ENCODE results near the gene PYHIN1. TPM values are rescaled to one million over a fixed set of nuclear protein-coding genes. Genes with fewer than 3 reads are reported as not detected.
A peak's percentile ranks its signal among the peaks of the same experiment; 100 is the strongest.

Gene PYHIN1
- total and polyA plus RNA-seq, 2 experiments from 2014 or later: not detected

DNA sequence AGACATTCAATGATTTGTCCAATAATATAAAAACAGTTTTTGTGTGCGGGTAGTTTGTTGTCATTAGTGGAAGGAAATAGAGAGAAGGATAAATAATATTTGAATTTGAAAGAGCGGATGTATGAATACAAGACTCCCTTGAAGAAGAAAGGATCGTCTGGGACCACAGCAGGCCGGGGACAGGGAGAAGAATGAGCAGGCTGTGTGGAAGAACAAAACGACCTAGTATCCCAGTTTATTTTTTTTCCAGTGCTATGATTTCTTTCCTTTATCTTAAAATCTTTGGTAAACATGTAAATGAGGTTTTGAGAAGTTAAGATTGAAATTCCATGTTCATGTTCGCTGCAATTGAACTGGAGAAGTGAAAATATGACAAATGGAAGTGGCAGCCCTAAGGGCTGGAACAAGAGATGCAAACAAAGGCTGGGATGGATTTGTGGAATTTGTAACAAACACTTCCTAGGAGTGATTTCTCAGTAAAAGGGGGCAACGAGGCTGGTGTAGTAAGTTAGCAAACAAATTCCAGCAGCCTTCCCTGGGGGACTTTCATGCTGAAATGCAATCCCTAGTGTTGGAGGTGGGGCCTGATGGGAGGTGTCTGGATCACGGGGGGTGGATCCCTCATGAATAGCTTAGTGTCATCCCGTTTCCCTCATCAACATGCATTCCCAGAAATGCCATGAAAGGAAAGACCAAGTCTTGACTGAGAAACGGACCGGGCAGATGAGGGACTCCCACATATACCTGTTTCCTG, 68.1 kb downstream of the PYHIN1 start:
- Histone ChIP-seq H3K4me1 (ENCODE audit: insufficient read depth) (peaks cover 23% of the 10 kb centered on the region), H4K20me1 (ENCODE audit: insufficient read depth) (no peaks in the 10 kb centered on the region), H3K9ac (peak overlapping the region; percentile 86), H3K9me3 (ENCODE audit: low read depth) (no peaks in the 10 kb centered on the region), H3K4me3 (peak overlapping the region; percentile 83), H3K4me2 (ENCODE audit: unreplicated experiment) (peak overlapping the region; percentile 97), H3K27me3 (replicated peaks; ENCODE audit: insufficient read depth) (no peaks in the 10 kb centered on the region), H3K36me3 (ENCODE audit: low read depth) (no peaks in the 10 kb centered on the region), H3K79me2 (ENCODE audit: insufficient read depth) (peaks cover 4% of the 10 kb centered on the region; the same call in 1 of the 2 replicates), H3K9me2 (ENCODE audit: insufficient read depth) (no peaks in the 10 kb centered on the region), H3F3A (ENCODE audit: insufficient read depth) (peaks cover 28% of the 10 kb centered on the region), H2AFZ (peak overlapping the region; percentile 97), H3K27ac (peak overlapping the region; percentile 95)
- 1 to 3% methylated on average over 11 of the region's 11 CpGs for WGBS, 2 experiments (ENCODE audit: low coverage in 1 of 2, low lambda C conversion rate in 2 of 2, missing lambda C conversion rate in 2 of 2)
- TF ChIP-seq EZH2 (IDR thresholded peaks at IDR 0.05; ENCODE audit: insufficient read depth, poor library complexity, severe bottlenecking): no peak
- TF ChIP-seq EZH2phosphoT487 (IDR thresholded peaks at IDR 0.05; ENCODE audit: insufficient read depth, low read depth): no peak
- in situ Hi-C loops (cut with MboI): loop anchor here (25.0 kb wide), 1 partner anchor 787 kb away; no protein-coding TSS in a partner anchor
- DNase-seq: peak; percentile 92

DNA sequence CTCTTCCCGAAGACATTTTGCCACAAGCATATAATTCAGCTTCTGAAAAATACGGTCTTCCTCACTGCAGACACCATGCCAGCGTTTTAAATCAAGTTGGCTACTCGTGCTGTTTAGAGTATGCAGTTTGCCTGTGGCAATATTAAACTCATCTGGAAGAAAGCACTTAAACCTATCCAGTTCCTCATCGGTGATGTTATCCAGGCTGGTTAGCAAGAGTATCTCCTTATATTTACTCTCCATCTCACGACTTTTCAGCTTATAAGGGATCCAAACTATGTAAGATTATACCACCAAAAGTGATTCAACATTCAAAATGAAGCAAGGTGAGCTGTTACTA, 68.7 kb downstream of the PYHIN1 start:
- peak overlapping the region; percentile 95 for H3K27ac ChIP-seq
- peak overlapping the region; percentile 97 for H2AFZ ChIP-seq
- peak; percentile 64 for DNase-seq
- peak overlapping the region; percentile 97 for H3K4me2 ChIP-seq (ENCODE audit: unreplicated experiment)
- in situ Hi-C loops (cut with MboI): no loop called here
- no peaks in the 10 kb centered on the region for H3K9me3 ChIP-seq (ENCODE audit: low read depth)
- H3K36me3 ChIP-seq (ENCODE audit: low read depth): no peaks in the 10 kb centered on the region
- peaks cover 29% of the 10 kb centered on the region for H3K4me1 ChIP-seq (ENCODE audit: insufficient read depth)
- H3K4me3 ChIP-seq: peak overlapping the region; percentile 83
- WGBS, 2 experiments (ENCODE audit: low coverage in 1 of 2, low lambda C conversion rate in 2 of 2, missing lambda C conversion rate in 2 of 2): 1 to 4% methylated on average over 6 of the region's 6 CpGs
- TF ChIP-seq EZH2phosphoT487 (IDR thresholded peaks at IDR 0.05; ENCODE audit: insufficient read depth, low read depth): no peak
- no peak for TF ChIP-seq EZH2 (IDR thresholded peaks at IDR 0.05; ENCODE audit: insufficient read depth, poor library complexity, severe bottlenecking)
- peaks cover 4% of the 10 kb centered on the region; the same call in 1 of the 2 replicates for H3K79me2 ChIP-seq (ENCODE audit: insufficient read depth)
- peak overlapping the region; percentile 86 for H3K9ac ChIP-seq
- H4K20me1 ChIP-seq (ENCODE audit: insufficient read depth): no peaks in the 10 kb centered on the region
- H3F3A ChIP-seq (ENCODE audit: insufficient read depth): peaks cover 33% of the 10 kb centered on the region
- no peaks in the 10 kb centered on the region for H3K9me2 ChIP-seq (ENCODE audit: insufficient read depth)
- no peaks in the 10 kb centered on the region for H3K27me3 ChIP-seq (replicated peaks; ENCODE audit: insufficient read depth)

- H3K79me2 ChIP-seq (ENCODE audit: insufficient read depth): peaks cover 4% of the 10 kb centered on the region; the same call in 1 of the 2 replicates
- peak overlapping the region; percentile 97 for H3K4me2 ChIP-seq (ENCODE audit: unreplicated experiment)
- 0% methylated on average over 1 of the region's 1 CpG for WGBS, 2 experiments (ENCODE audit: low coverage in 1 of 2, low lambda C conversion rate in 2 of 2, missing lambda C conversion rate in 2 of 2)
- H2AFZ ChIP-seq: peak overlapping the region; percentile 97
- H3K27ac ChIP-seq: peak overlapping the region; percentile 95
- in situ Hi-C loops (cut with MboI): no loop called here
- H3F3A ChIP-seq (ENCODE audit: insufficient read depth): peaks cover 33% of the 10 kb centered on the region
- DNase-seq: peak; percentile 95
- peak overlapping the region; percentile 86 for H3K9ac ChIP-seq
- H3K4me1 ChIP-seq (ENCODE audit: insufficient read depth): peaks cover 35% of the 10 kb centered on the region
- H4K20me1 ChIP-seq (ENCODE audit: insufficient read depth): no peaks in the 10 kb centered on the region
- H3K4me3 ChIP-seq: peak overlapping the region; percentile 83
- no peaks in the 10 kb centered on the region for H3K9me2 ChIP-seq (ENCODE audit: insufficient read depth)
- no peaks in the 10 kb centered on the region for H3K27me3 ChIP-seq (replicated peaks; ENCODE audit: insufficient read depth)
- H3K9me3 ChIP-seq (ENCODE audit: low read depth): no peaks in the 10 kb centered on the region
- no peaks in the 10 kb centered on the region for H3K36me3 ChIP-seq (ENCODE audit: low read depth)
- TF ChIP-seq EZH2 (IDR thresholded peaks at IDR 0.05; ENCODE audit: insufficient read depth, poor library complexity, severe bottlenecking) (no peak), EZH2phosphoT487 (IDR thresholded peaks at IDR 0.05; ENCODE audit: insufficient read depth, low read depth) (no peak)
These were observed 69.3 kb downstream of the PYHIN1 start for GRCh38 chr1:159000625-159001024.

DNA sequence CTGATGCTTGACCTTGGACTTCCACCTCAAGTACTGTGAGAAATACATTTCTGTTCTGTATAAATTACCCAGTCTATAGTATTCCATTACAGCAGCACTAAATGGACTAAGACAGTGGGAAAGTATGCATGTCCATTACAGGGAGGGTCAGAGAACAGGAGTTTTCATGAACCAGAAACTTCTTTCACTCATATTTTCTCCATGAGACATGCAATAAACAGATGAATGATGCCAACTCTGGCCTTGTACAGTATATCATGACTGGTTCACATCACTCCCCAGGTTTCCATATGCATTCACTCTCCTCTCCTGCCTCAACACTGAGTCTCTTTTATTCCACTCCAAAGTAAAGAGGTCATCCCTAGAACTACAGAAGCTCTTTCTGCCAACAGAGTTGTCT, 73.8 kb downstream of the PYHIN1 start:
- no peaks in the 10 kb centered on the region for H4K20me1 ChIP-seq (ENCODE audit: insufficient read depth)
- peaks cover 6% of the 10 kb centered on the region for H3K79me2 ChIP-seq (ENCODE audit: insufficient read depth)
- H3K9me3 ChIP-seq (ENCODE audit: low read depth): no peaks in the 10 kb centered on the region
- peak overlapping the region; percentile 74 for H2AFZ ChIP-seq
- in situ Hi-C loops (cut with MboI): no loop called here
- no peak overlapping the region; the same call in 1 of the 2 replicates for H3K4me3 ChIP-seq
- peaks cover 49% of the 10 kb centered on the region for H3K4me1 ChIP-seq (ENCODE audit: insufficient read depth)
- H3K9me2 ChIP-seq (ENCODE audit: insufficient read depth): no peaks in the 10 kb centered on the region
- H3K27ac ChIP-seq: peak overlapping the region; percentile 67
- DNase-seq: peak; percentile 72
- no peaks in the 10 kb centered on the region for H3K36me3 ChIP-seq (ENCODE audit: low read depth)
- H3K4me2 ChIP-seq (ENCODE audit: unreplicated experiment): peak overlapping the region; percentile 39
- H3F3A ChIP-seq (ENCODE audit: insufficient read depth): peaks cover 35% of the 10 kb centered on the region
- TF ChIP-seq EZH2 (IDR thresholded peaks at IDR 0.05; ENCODE audit: insufficient read depth, poor library complexity, severe bottlenecking): no peak
- TF ChIP-seq EZH2phosphoT487 (IDR thresholded peaks at IDR 0.05; ENCODE audit: insufficient read depth, low read depth): no peak
- H3K9ac ChIP-seq: no peak overlapping the region
- no peaks in the 10 kb centered on the region for H3K27me3 ChIP-seq (replicated peaks; ENCODE audit: insufficient read depth)

All from GM23248 (cell line).